ENCODE results near the gene CFB. TPM values are rescaled to one million over a fixed set of nuclear protein-coding genes. Genes with fewer than 3 reads are reported as not detected.

CFB gene
- polyA plus RNA-seq, 1 of the 3 experiments (the other 2 are of a cell fraction), result 42.1 TPM

- no peak for TF ChIP-seq GABPA (IDR thresholded peaks at IDR 0.05; ENCODE audit: low read depth)
- no peak for TF ChIP-seq YY1 (IDR thresholded peaks at IDR 0.05; ENCODE audit: low read depth)
- TF ChIP-seq IRF3 (IDR thresholded peaks at IDR 0.05; ENCODE audit: low read depth, low read length), result no peak
Measured at GRCh38 chr6:31977816-31978431, 32.0 kb downstream of the CFB start (continued).

DNA sequence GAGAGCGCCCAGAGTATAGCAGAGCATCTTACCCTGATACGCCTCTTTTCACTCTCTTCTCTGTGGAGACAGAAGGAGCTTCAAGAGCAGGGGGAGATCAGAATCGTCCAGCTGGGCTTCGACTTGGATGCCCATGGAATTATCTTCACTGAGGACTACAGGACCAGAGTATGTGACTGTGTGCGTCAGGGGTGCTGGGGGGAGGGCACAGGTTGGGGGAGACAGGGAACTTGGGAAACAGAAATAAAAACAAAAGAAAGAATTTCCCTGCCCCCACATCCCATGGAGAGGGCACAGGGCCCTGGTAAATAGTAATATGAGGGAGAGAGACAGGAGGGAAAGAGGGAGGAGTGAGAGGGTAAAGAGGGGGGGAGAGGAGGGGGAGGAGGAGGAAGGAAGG lies 32.9 kb downstream of the CFB start:
- H4K20me1 ChIP-seq (ENCODE audit: insufficient read depth), result no peaks in the 10 kb centered on the region
- no peak overlapping the region for H3K4me2 ChIP-seq
- H2AFZ ChIP-seq (ENCODE audit: low read depth), result no peak overlapping the region
- peaks cover 21% of the 10 kb centered on the region for H3K79me2 ChIP-seq (ENCODE audit: insufficient read depth)
- no peaks in the 10 kb centered on the region for H3K9me3 ChIP-seq
- no peak overlapping the region for H3K27ac ChIP-seq (ENCODE audit: low read depth in 2 of 2, low read length in 1 of 2)
- ChIA-PET POLR2A (no interaction called here), CTCF (interaction anchor here (1.8 kb wide), 1 partner anchor 27 kb away, joined by 6 read pairs; no protein-coding TSS in a partner anchor)
- no peaks in the 10 kb centered on the region for H3F3A ChIP-seq (replicated peaks; ENCODE audit: insufficient read depth)
- H3K9me2 ChIP-seq, result no peaks in the 10 kb centered on the region
- no peaks in the 10 kb centered on the region for H3K27me3 ChIP-seq (ENCODE audit: insufficient read depth)
- H3K4me3 ChIP-seq (ENCODE audit: low read depth in 2 of 2, low read length in 1 of 2), result no peak overlapping the region
- TF ChIP-seq TEAD4 (IDR thresholded peaks at IDR 0.05; ENCODE audit: borderline replicate concordance, insufficient read depth) (no peak), YY1 (IDR thresholded peaks at IDR 0.05; ENCODE audit: low read depth) (no peak), TAF1 (IDR thresholded peaks at IDR 0.05; ENCODE audit: borderline replicate concordance, low read depth, low read length) (no peak), JUND (IDR thresholded peaks at IDR 0.05) (no peak), MXI1 (IDR thresholded peaks at IDR 0.05; ENCODE audit: low read depth, low read length) (no peak), GATA2 (CRISPR knock-in tag; IDR thresholded peaks at IDR 0.05) (no peak), EZH2phosphoT487 (IDR thresholded peaks at IDR 0.05; ENCODE audit: borderline replicate concordance, low read depth) (no peak), TCF12 (IDR thresholded peaks at IDR 0.05) (no peak), FOSL2 (IDR thresholded peaks at IDR 0.05; ENCODE audit: borderline replicate concordance, low read depth) (no peak), GABPA (IDR thresholded peaks at IDR 0.05; ENCODE audit: low read depth) (no peak), RXRA (IDR thresholded peaks at IDR 0.05; ENCODE audit: borderline replicate concordance, low read depth) (no peak), NFIC (IDR thresholded peaks at IDR 0.05; ENCODE audit: borderline replicate concordance) (no peak), REST (IDR thresholded peaks at IDR 0.05; ENCODE audit: low read depth, low read length) (no peak), MAX (IDR thresholded peaks at IDR 0.05; ENCODE audit: low read depth) (no peak), ELF1 (IDR thresholded peaks at IDR 0.05) (no peak)
- TF ChIP-seq, protein P1, sequence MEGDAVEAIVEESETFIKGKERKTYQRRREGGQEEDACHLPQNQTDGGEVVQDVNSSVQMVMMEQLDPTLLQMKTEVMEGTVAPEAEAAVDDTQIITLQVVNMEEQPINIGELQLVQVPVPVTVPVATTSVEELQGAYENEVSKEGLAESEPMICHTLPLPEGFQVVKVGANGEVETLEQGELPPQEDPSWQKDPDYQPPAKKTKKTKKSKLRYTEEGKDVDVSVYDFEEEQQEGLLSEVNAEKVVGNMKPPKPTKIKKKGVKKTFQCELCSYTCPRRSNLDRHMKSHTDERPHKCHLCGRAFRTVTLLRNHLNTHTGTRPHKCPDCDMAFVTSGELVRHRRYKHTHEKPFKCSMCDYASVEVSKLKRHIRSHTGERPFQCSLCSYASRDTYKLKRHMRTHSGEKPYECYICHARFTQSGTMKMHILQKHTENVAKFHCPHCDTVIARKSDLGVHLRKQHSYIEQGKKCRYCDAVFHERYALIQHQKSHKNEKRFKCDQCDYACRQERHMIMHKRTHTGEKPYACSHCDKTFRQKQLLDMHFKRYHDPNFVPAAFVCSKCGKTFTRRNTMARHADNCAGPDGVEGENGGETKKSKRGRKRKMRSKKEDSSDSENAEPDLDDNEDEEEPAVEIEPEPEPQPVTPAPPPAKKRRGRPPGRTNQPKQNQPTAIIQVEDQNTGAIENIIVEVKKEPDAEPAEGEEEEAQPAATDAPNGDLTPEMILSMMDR (IDR thresholded peaks at IDR 0.05), result no peak
- peaks cover 8 to 17% of the 10 kb centered on the region in 2 experiments for H3K36me3 ChIP-seq (replicated peaks in 1 of 2; ENCODE audit: control insufficient read depth in 1 of 2, insufficient read depth in 2 of 2, low read length in 1 of 2)
- WGBS (ENCODE audit: low lambda C conversion rate), result 84% methylated on average over 5 of the region's 5 CpGs
- H3K4me1 ChIP-seq (ENCODE audit: control insufficient read depth in 1 of 2, insufficient read depth in 2 of 2, low read depth in 1 of 2, low read length in 1 of 2), result no peaks in the 10 kb centered on the region
- DNase-seq, result no peak
- H3K9ac ChIP-seq, result no peak overlapping the region
